Breast epithelium (tissue), 3 donors: ENCODE data around the gene POLN.

Experiments used
- CTCF ChIP-seq, 3 donors: fragments of 450-650 bp; IDR thresholded peaks; one replicate each; pipeline ENCODE4 v1.5.1; 2016 to 2017; ENCODE audit warnings: antibody characterized with exemption in 3 of 3, mild to moderate bottlenecking in 3 of 3, moderate library complexity in 3 of 3
- POLR2A ChIP-seq: fragments of 450-650 bp; IDR thresholded peaks from one replicate; pipeline ENCODE4 v1.6.1; 2016; ENCODE audit warnings: antibody characterized with exemption, mild to moderate bottlenecking, moderate library complexity

- no peak for TF ChIP-seq CTCF (IDR thresholded peaks at IDR 0.05)
- TF ChIP-seq POLR2A: no peak
Measured at GRCh38 chr4:2288051-2288541, 46.2 kb upstream of the POLN start.
